GM19238 (cell line): ENCODE data around the gene ZSCAN18.
"Not testable (repeated sequence)": the region's sequence is repeated elsewhere in the genome, so short reads cannot be mapped to it uniquely, and the experiment has no call there.

ENCODE experiments used
- DNase-seq: peaks from one replicate; pipeline ENCODE4 v3.0.0; 2011; ENCODE audit warnings: low spot score; ENCODE audit not compliant: insufficient read length

Gene ZSCAN18

GRCh38 chr19:58097781-58098681 is at the start of gene ZSCAN18:
ZSCAN18 (minus strand) TSS chr19:58098231; CDS start chr19:58090267, 7,964 bp downstream.
- peak; percentile 76 for DNase-seq

- DNase-seq = not testable (repeated sequence)
Observed at GRCh38 chr19:58147475-58147874, 49.4 kb upstream of the ZSCAN18 start.

- DNase-seq = no peak
Observed at GRCh38 chr19:58145849-58146248, 47.8 kb upstream of the ZSCAN18 start.

GRCh38 chr19:58134244-58134643 is 36.2 kb upstream of the ZSCAN18 start:
- DNase-seq = no peak

- no peak for DNase-seq
Observed at GRCh38 chr19:58129284-58129683, 31.3 kb upstream of the ZSCAN18 start.

- DNase-seq = no peak
Observed at GRCh38 chr19:58128041-58128685, 30.1 kb upstream of the ZSCAN18 start.

- DNase-seq = no peak
Observed at GRCh38 chr19:58123354-58123753, 25.3 kb upstream of the ZSCAN18 start.

GRCh38 chr19:58118979-58119733 is 21.1 kb upstream of the ZSCAN18 start:
- no peak for DNase-seq

GRCh38 chr19:58117841-58118575 is 20.0 kb upstream of the ZSCAN18 start:
- DNase-seq = no peak

GRCh38 chr19:58108546-58108817 is 10.5 kb upstream of the ZSCAN18 start:
- no peak for DNase-seq

- no peak for DNase-seq
Observed at GRCh38 chr19:58107778-58108545, 9.9 kb upstream of the ZSCAN18 start.

GRCh38 chr19:58098682-58098998 is 609 bp upstream of the ZSCAN18 start:
- no peak for DNase-seq

GRCh38 chr19:58097349-58097748 is 682 bp downstream of the ZSCAN18 start:
- no peak for DNase-seq

- no peak for DNase-seq
Observed at GRCh38 chr19:58096884-58097283, 1.1 kb downstream of the ZSCAN18 start.

- DNase-seq = no peak
Observed at GRCh38 chr19:58095328-58095727, 2.7 kb downstream of the ZSCAN18 start.

- DNase-seq = no peak
Observed at GRCh38 chr19:58093071-58093470, 5.0 kb downstream of the ZSCAN18 start.

GRCh38 chr19:58091251-58091995 is 6.6 kb downstream of the ZSCAN18 start:
- DNase-seq = no peak

- no peak for DNase-seq
Observed at GRCh38 chr19:58089846-58090245, 8.2 kb downstream of the ZSCAN18 start.

- DNase-seq = no peak
Observed at GRCh38 chr19:58088521-58089052, 9.4 kb downstream of the ZSCAN18 start.
